Panc1 (cell line): ENCODE data around the gene CDK5RAP1. TPM values are rescaled to one million over a fixed set of nuclear protein-coding genes. Genes with fewer than 3 reads are reported as not detected.

ENCODE experiments used
- ATAC-seq: fragments of 200-7000 bp; cut with Tn5 transposase; 2 replicates; pipeline ENCODE4 v1.9.1; 2020; ENCODE audit warnings: mild to moderate bottlenecking, moderate library complexity
- BruUV-seq: library from RNA; stranded (reverse); fragments of 400-500 nt; replicated peaks from 2 replicates; lab custom pipeline; 2021; lab: Mats Ljungman, UMichigan
- CTCF ChIA-PET: fragments of 300-600 bp; sonication (Branson Sonifier 250); formaldehyde crosslinking; loops from one replicate; lab custom pipeline; 2022; ENCODE audit warnings: antibody characterized with exemption; lab: Charles Lee
- POLR2A ChIA-PET: fragments of 300-600 bp; sonication (Branson Sonifier 250); formaldehyde crosslinking; loops from one replicate; lab custom pipeline; 2022; ENCODE audit warnings: antibody characterized with exemption; lab: Charles Lee
- DNase-seq: peaks from one replicate; pipeline ENCODE4 v3.0.0-alpha.2; 2010; ENCODE audit warnings: low read depth, low spot score
- H3K27ac ChIP-seq: 2 replicates; pipeline ENCODE4 v1.5.1; 2011; ENCODE audit warnings: mild to moderate bottlenecking, low read length, inconsistent platforms
- H3K27me3 ChIP-seq: fragments of 200-500 bp; sonication (Bioruptor generic); 2 replicates; pipeline ENCODE4 v1.6.0; 2014; ENCODE audit warnings: low read length, inconsistent platforms; ENCODE audit not compliant: control insufficient read depth, insufficient read depth
- H3K36me3 ChIP-seq: fragments of 200-500 bp; sonication (Bioruptor generic); 2 replicates; pipeline ENCODE4 v1.5.1; 2014; ENCODE audit warnings: inconsistent platforms, mild to moderate bottlenecking, low read length, moderate library complexity; ENCODE audit not compliant: control insufficient read depth, insufficient read depth
- H3K4me1 ChIP-seq: 2 replicates; pipeline ENCODE4 v1.5.1; 2011; ENCODE audit warnings: inconsistent platforms, mild to moderate bottlenecking, low read length, moderate library complexity; ENCODE audit not compliant: control insufficient read depth, insufficient read depth
- H3K4me3 ChIP-seq, 2 experiments: 2 replicates each; pipeline ENCODE4 v1.5.1; 2011 to 2012; ENCODE audit warnings: low read depth in 2 of 2, low read length in 2 of 2, mild to moderate bottlenecking in 2 of 2, inconsistent platforms in 1 of 2, moderate library complexity in 1 of 2
- H3K9me3 ChIP-seq: fragments of 200-500 bp; sonication (Bioruptor generic); 2 replicates; pipeline ENCODE4 v1.5.1; 2014; ENCODE audit warnings: low read depth, mild to moderate bottlenecking, inconsistent platforms, low read length, moderate library complexity; ENCODE audit not compliant: control insufficient read depth, insufficient read depth
- CTCF ChIP-seq: fragments of 450-650 bp; IDR thresholded peaks from 2 replicates; pipeline ENCODE4 v1.5.1; 2017; ENCODE audit warnings: mild to moderate bottlenecking
- POLR2AphosphoS5 ChIP-seq: IDR thresholded peaks from 2 replicates; pipeline ENCODE4 v1.6.1; 2012; ENCODE audit warnings: mild to moderate bottlenecking, low read depth, low read length, moderate library complexity
- REST ChIP-seq, 2 experiments: IDR thresholded peaks; 2 replicates each; pipeline ENCODE4 v1.6.1; 2011 to 2012; ENCODE audit warnings: low read depth in 2 of 2, control low read depth in 1 of 2, low read length in 1 of 2, mild to moderate bottlenecking in 1 of 2, moderate library complexity in 1 of 2; ENCODE audit not compliant: insufficient read depth in 1 of 2
- SIN3A ChIP-seq: IDR thresholded peaks from 2 replicates; pipeline ENCODE4 v1.6.1; 2012; ENCODE audit warnings: low read depth, mild to moderate bottlenecking, low read length, moderate library complexity, borderline replicate concordance; ENCODE audit not compliant: insufficient read depth
- TCF7L2 ChIP-seq: IDR thresholded peaks from 2 replicates; pipeline ENCODE4 v1.6.1; 2011; ENCODE audit warnings: mild to moderate bottlenecking, low read depth, low read length, inconsistent platforms
- in situ Hi-C: cut with HindIII; loops from 2 replicates; pipeline ENCODE4 v1.10.0; 2016; ENCODE audit warnings: low sequenced_read_pairs, low pct_unique_long_range_greater_than_20kb
- intact Hi-C: fragments of 100-400 bp; cut with micrococcal nuclease; formaldehyde crosslinking; loops from one replicate; pipeline ENCODE4 v1.10.0; 2022; ENCODE audit not compliant: unreplicated experiment
- total RNA-seq: library from RNA; stranded (reverse); gene quantifications from one replicate; pipeline ENCODE4 v1.2.1, GENCODE V29; 2021; ENCODE audit not compliant: unreplicated experiment

CDK5RAP1 gene
- total RNA-seq, 1 experiment from 2014 or later: 34.8 TPM

- Histone ChIP-seq H3K9me3 (no peaks in the 10 kb centered on the region), H3K36me3 (no peaks in the 10 kb centered on the region), H3K27me3 (no peaks in the 10 kb centered on the region), H3K4me1 (no peaks in the 10 kb centered on the region), H3K27ac (no peak overlapping the region), H3K4me3 (no peak overlapping the region)
- ChIA-PET CTCF (no interaction called here), POLR2A (interaction anchor here (0.6 kb wide), 1 partner anchor 299 kb away, joined by 4 read pairs; no protein-coding TSS in a partner anchor)
- TF ChIP-seq SIN3A (no peak), POLR2AphosphoS5 (no peak), REST (IDR thresholded peaks at IDR 0.05; ENCODE audit: insufficient read depth in 1 of 2, low read depth in 2 of 2, low read length in 1 of 2) (no peak), TCF7L2 (no peak), CTCF (no peak)
- ATAC-seq (no peak), DNase-seq (no peak)
- in situ Hi-C loops (no loop called here), intact Hi-C loops (no loop called here)
- no TSS peak for BruUV-seq
Observed at GRCh38 chr20:33388268-33388667, 13.1 kb downstream of the CDK5RAP1 start.

- H3K27ac ChIP-seq: no peak overlapping the region
- H3K4me3 ChIP-seq: no peak overlapping the region
- H3K36me3 ChIP-seq: no peaks in the 10 kb centered on the region
- ChIA-PET CTCF (interaction anchor here (0.7 kb wide), 1 partner anchor 1753 kb away, joined by 7 read pairs; no protein-coding TSS in a partner anchor), POLR2A (no interaction called here)
- H3K27me3 ChIP-seq: no peaks in the 10 kb centered on the region
- DNase-seq (no peak), ATAC-seq (no peak)
- BruUV-seq: no TSS peak
- no peaks in the 10 kb centered on the region for H3K4me1 ChIP-seq
- intact Hi-C loops: no loop called here
- H3K9me3 ChIP-seq: no peaks in the 10 kb centered on the region
- TF ChIP-seq CTCF (no peak), REST (IDR thresholded peaks at IDR 0.05; ENCODE audit: insufficient read depth in 1 of 2, low read depth in 2 of 2, low read length in 1 of 2) (no peak), TCF7L2 (no peak), SIN3A (no peak), POLR2AphosphoS5 (no peak)
- in situ Hi-C loops: no loop called here
Observed at GRCh38 chr20:33387177-33387576, 14.1 kb downstream of the CDK5RAP1 start.
